D721Med (cell line): ENCODE measurements around the gene INTS15.

ENCODE experiments used
- DNase-seq: peaks from one replicate; pipeline ENCODE4 v3.0.0; 2011; ENCODE audit warnings: low spot score; ENCODE audit not compliant: insufficient read length
- FAIRE-seq: peaks from 2 replicates; lab custom pipeline; 2011; peaks lifted over from hg19 to GRCh38; lab: Jason Lieb, UNC
- TF ChIP-seq, protein P1 (sequence below): IDR thresholded peaks from 2 replicates; pipeline ENCODE4 v1.5.1; 2012; ENCODE audit warnings: mild to moderate bottlenecking, control low read depth; ENCODE audit not compliant: insufficient read depth; ENCODE audit errors: missing control alignments

The INTS15 gene

DNA sequence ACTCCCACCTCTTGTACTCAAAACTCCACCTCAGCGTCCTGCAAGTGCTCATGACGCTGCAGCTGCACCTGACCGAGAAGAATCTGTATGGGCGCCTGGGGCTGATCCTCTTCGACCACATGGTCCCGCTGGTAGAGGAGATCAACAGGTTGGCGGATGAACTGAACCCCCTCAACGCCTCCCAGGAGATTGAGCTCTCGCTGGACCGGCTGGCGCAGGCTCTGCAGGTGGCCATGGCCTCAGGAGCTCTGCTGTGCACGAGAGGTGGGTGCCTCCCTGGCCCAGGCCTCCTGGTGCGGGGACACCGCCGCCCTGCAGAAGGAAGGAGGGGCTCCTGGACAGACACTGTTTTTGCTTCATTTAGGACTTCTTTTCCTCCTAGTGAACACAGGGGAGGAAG is 10.3 kb downstream of the INTS15 start:
- TF ChIP-seq, protein P1, sequence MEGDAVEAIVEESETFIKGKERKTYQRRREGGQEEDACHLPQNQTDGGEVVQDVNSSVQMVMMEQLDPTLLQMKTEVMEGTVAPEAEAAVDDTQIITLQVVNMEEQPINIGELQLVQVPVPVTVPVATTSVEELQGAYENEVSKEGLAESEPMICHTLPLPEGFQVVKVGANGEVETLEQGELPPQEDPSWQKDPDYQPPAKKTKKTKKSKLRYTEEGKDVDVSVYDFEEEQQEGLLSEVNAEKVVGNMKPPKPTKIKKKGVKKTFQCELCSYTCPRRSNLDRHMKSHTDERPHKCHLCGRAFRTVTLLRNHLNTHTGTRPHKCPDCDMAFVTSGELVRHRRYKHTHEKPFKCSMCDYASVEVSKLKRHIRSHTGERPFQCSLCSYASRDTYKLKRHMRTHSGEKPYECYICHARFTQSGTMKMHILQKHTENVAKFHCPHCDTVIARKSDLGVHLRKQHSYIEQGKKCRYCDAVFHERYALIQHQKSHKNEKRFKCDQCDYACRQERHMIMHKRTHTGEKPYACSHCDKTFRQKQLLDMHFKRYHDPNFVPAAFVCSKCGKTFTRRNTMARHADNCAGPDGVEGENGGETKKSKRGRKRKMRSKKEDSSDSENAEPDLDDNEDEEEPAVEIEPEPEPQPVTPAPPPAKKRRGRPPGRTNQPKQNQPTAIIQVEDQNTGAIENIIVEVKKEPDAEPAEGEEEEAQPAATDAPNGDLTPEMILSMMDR, result no peak
- FAIRE-seq (no peak), DNase-seq (no peak)

DNA sequence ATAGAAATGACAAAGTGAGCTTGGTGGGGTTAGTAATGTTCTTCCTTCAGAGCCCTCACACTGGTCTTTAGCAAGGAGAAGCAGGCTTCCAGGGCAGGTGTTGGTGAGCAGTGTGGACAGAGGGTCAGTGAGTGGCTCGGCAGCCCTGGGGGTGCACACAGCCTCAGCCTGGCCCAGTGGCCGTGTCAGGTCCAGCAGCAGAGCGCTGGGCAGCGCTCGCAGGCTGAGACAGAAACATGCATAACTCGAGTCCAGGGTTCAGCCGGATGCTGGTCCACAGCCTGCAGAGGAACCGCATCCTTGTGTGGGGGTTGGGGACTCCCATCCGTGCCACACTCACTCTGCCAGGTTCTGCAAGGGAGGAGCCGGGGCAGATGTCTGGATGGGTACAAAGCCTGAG is 14.6 kb downstream of the INTS15 start:
- TF ChIP-seq, protein P1, result no peak
- FAIRE-seq, result no peak
- no peak for DNase-seq

DNA sequence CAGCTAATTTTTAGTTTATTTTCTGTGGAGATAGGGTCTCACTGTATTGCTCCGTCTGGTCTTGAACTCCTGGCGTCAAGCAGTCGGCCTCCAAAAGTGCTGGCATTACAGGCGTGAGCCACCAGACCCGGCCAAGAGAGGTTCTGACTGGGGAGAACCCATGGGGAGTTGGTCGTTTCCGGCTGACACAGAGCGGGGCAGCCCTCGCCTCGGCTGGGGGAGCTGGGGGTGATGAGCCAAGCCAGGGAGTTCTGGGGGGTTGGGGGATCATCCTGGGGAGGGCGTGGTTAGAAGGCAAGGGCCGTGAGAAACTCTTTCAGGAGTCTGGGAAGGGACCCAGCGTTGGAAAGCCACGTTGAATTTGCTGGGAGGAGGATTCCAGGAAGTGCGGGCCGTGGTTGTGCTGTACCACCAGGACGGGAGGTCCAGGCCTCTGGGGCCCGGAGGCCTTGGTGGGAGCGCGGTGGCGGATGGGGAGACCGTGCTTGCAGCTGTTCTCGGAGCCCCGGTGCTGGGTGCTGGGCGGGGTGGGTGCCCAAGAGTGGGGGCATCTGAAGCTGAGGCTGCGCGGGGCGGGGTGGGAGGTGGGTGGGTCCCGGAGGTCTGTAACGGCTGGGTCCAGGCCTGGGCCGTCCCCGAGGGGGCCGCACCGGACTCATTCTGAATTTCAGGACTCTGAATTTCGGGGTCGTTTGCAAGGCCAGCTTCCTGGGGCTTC is 17.2 kb downstream of the INTS15 start:
- FAIRE-seq, result no peak
- TF ChIP-seq, protein P1, result no peak

DNA sequence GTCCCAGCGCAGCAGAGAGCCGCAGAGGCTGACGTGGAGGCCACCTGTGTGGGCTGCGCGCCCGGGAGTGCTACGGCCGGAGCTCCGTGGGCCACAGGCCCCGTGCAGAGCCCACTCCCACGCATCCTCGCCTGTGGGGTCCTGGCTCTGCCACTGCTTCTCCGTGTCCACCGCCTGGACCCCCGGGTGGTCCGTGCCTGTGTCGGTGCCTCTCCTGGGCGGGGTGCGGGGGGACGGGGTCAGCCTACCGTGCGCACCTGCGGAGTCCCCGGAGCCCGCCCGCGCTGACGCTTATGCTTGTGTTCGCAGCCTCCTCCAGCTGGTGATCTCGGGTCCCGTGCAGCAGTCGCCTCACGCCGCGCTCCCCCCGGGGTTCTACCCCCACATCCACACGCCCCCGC is 17.8 kb downstream of the INTS15 start:
- no peak for FAIRE-seq
- no peak for DNase-seq
- TF ChIP-seq, protein P1, result no peak

More for the DNA sequence above, 17.2 kb downstream of the INTS15 start:
- DNase-seq, result no peak

DNA sequence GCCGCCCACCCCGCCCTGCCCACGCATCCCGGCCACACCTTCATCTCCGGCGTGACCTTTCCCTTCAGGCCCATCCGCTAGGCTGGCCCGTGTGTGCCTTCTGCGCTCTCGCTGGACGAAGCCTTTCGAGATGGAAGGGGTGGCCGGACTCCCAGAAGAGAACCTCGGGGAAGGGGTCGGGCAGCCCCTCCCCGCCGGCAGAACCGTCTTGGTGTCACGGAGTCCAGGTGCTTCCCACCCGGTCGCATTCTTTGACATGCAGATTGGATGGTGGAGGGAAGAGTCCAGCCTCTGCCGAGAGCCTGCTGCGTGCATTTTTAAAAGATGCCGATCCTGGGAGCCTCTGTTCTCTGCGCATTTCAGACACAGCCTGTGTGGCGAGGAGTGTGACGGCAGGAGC is 18.3 kb downstream of the INTS15 start:
- TF ChIP-seq, protein P1, result no peak
- FAIRE-seq (no peak), DNase-seq (no peak)

DNA sequence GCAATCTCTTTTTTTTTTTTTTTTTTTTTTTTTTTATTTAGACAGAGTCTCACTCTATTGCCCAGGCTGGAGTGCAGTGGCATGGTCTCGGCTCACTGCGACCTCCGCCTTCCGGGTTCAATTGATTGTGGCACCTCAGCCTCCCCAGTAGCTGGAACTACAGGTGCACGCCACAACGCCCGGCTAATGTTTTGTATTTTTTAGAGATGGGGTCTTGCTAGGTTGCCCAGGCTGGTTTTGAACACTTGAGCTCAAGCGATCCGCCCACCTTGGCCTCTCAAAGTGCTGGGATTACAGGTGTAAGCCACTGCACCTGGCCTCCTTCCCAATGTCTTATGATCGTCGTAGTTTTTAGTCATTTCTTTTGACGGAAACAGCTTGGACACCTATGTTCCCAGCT is 19.0 kb downstream of the INTS15 start:
- TF ChIP-seq, protein P1, result no peak
- FAIRE-seq (no peak), DNase-seq (no peak)

DNA sequence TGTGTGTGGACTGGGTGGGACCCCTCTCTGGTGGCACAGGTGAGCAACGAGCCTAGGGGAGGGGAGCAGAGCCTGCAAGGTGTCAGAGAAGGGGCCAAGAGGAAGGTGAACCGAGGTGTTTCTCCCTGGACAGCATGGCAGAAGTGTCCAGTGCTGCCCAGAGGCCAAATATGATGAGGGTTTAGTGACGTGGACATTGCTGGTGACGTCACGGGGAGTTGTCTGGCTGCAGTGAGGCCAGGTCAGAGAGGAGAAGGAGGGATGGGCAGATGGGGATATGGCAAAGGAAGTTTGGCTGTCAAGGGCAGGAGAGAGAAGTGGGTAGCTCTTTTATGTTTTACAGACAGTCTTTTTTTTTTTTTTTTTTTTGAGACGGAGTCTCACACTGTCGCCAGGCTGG is 23.0 kb downstream of the INTS15 start:
- FAIRE-seq (no peak), DNase-seq (no peak)
- TF ChIP-seq, protein P1, result no peak
